Measurements from ENCODE around the gene SLC28A1. TPM values are rescaled to one million over a fixed set of nuclear protein-coding genes. Genes with fewer than 3 reads are reported as not detected.

Gene SLC28A1
- total RNA-seq, 1 experiment from 2014 or later: 0.13 TPM

DNA sequence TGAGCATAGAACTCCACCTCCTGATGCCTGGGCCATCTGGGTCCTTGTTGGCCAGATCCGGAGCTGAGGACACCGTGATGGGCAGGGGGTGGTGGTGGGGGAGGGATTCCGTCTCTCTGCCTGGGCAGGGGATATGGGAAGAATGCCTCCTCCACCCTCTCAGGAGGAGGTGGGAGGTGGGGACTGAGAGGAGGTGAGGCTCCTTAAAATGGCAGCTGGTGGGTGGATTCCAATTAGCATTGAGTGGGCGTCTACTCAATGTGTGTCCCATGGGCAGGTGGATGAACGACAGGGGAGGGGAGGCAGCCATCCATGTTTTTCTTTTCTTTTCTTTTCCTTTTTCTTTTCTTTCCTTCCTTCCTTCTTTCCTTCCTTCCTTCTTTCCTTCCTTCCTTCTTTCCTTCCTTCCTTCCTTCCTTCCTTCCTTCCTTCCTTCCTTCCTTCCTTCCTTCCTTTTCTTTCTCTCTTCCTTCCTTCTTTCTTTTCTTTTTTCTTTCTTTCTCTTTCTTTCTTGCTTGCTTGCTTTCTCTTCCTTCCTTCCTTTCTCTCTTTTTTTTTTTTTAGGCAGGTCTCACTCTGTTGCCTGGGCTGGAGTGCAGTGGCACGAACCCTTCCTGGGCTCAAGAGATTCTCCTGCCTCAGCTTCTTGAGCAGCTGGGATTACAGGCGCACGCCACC is 5.0 kb downstream of the SLC28A1 start:
- H4K91ac ChIP-seq (ENCODE audit: insufficient read length, low read depth, low read length): no peak overlapping the region
- no peak overlapping the region for H2BK20ac ChIP-seq (ENCODE audit: low read depth, low read length, poor library complexity, severe bottlenecking)
- no peak overlapping the region for H2BK15ac ChIP-seq (ENCODE audit: low read depth, low read length)
- no peaks in the 10 kb centered on the region for H3K4me1 ChIP-seq (ENCODE audit: insufficient read depth, low read length)
- H3K23ac ChIP-seq (ENCODE audit: insufficient read length, low read depth, low read length): no peak overlapping the region
- no peak overlapping the region for H4K5ac ChIP-seq (ENCODE audit: insufficient read length, low read depth, low read length)
- Mint-ChIP-seq H3K9me3 (no peaks in the 10 kb centered on the region), H3K4me3 (no peak overlapping the region; a peak in 1 of 5 replicates), H3K27me3 (ENCODE audit: low read depth) (peaks cover 11% of the 10 kb centered on the region), H3K4me1 (peaks cover 14 to 15% of the 10 kb centered on the region in 2 experiments), H3K36me3 (ENCODE audit: insufficient read depth in 1 of 3, low read depth in 3 of 3) (no peaks in the 10 kb centered on the region), H3K27ac (0 out of 7 replicates have a peak overlapping the region, but pooled peaks of 1 of the 3 experiments have one; percentile 49)
- no peak overlapping the region for H3K14ac ChIP-seq (ENCODE audit: insufficient read depth, low read length)
- H3K4me2 ChIP-seq (ENCODE audit: insufficient read depth, insufficient read length, low read length): no peak overlapping the region
- H3K23me2 ChIP-seq (ENCODE audit: insufficient read length, low read depth, low read length, poor library complexity, severe bottlenecking): no peaks in the 10 kb centered on the region
- peak; percentile 45 for DNase-seq
- H3K9ac ChIP-seq (ENCODE audit: extremely low read depth, insufficient read length, low read length): no peak overlapping the region
- H3K79me1 ChIP-seq (ENCODE audit: insufficient read depth, low read depth, low read length, poor library complexity, severe bottlenecking): no peaks in the 10 kb centered on the region
- no peak overlapping the region for H2AFZ ChIP-seq (ENCODE audit: low read length)
- H4K8ac ChIP-seq (replicated peaks; ENCODE audit: insufficient read length, low read depth, low read length): no peak overlapping the region
- H3K9me3 ChIP-seq (ENCODE audit: control insufficient read depth, low read depth, low read length): no peaks in the 10 kb centered on the region
- no peak overlapping the region for H2BK12ac ChIP-seq (ENCODE audit: insufficient read length, low read depth, low read length)
- no peak overlapping the region for H2BK5ac ChIP-seq (ENCODE audit: insufficient read length, low read length)
- TF ChIP-seq, protein P1, sequence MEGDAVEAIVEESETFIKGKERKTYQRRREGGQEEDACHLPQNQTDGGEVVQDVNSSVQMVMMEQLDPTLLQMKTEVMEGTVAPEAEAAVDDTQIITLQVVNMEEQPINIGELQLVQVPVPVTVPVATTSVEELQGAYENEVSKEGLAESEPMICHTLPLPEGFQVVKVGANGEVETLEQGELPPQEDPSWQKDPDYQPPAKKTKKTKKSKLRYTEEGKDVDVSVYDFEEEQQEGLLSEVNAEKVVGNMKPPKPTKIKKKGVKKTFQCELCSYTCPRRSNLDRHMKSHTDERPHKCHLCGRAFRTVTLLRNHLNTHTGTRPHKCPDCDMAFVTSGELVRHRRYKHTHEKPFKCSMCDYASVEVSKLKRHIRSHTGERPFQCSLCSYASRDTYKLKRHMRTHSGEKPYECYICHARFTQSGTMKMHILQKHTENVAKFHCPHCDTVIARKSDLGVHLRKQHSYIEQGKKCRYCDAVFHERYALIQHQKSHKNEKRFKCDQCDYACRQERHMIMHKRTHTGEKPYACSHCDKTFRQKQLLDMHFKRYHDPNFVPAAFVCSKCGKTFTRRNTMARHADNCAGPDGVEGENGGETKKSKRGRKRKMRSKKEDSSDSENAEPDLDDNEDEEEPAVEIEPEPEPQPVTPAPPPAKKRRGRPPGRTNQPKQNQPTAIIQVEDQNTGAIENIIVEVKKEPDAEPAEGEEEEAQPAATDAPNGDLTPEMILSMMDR (conservative IDR thresholded peaks at IDR 0.05): no peak
- H3K79me2 ChIP-seq (ENCODE audit: insufficient read depth, low read length): no peaks in the 10 kb centered on the region
- no CpG with 5 or more reads among the region's 8 CpGs for WGBS (ENCODE audit: extremely low coverage, insufficient read length, low lambda C conversion rate)
- no peak overlapping the region for H3K4ac ChIP-seq (ENCODE audit: low read depth, low read length)
- no peaks in the 10 kb centered on the region for H3K27me3 ChIP-seq (ENCODE audit: insufficient read depth, low read length)
- no peaks in the 10 kb centered on the region for H4K20me1 ChIP-seq (ENCODE audit: control insufficient read depth, insufficient read depth, insufficient read length)
- H2BK120ac ChIP-seq (ENCODE audit: low read depth, low read length, poor library complexity, severe bottlenecking): no peak overlapping the region
- H3K56ac ChIP-seq (ENCODE audit: insufficient read length, low read depth, low read length): no peak overlapping the region
- no peak overlapping the region for H3K27ac ChIP-seq (ENCODE audit: insufficient read length, low read depth, low read length)
- H2AK5ac ChIP-seq (ENCODE audit: insufficient read length, low read length): no peak overlapping the region
- no peak overlapping the region for H3T11ph ChIP-seq (ENCODE audit: low read length)
- no peak overlapping the region for H3K18ac ChIP-seq (ENCODE audit: insufficient read length, low read depth, low read length)

Measured in H9 (cell line).